RKO (cell line): ENCODE results near the gene NUDT1.

Source experiments
- DNase-seq: peaks from one replicate; pipeline ENCODE4 v3.0.0-alpha.2; 2016; ENCODE audit warnings: low spot score

The NUDT1 gene

DNA sequence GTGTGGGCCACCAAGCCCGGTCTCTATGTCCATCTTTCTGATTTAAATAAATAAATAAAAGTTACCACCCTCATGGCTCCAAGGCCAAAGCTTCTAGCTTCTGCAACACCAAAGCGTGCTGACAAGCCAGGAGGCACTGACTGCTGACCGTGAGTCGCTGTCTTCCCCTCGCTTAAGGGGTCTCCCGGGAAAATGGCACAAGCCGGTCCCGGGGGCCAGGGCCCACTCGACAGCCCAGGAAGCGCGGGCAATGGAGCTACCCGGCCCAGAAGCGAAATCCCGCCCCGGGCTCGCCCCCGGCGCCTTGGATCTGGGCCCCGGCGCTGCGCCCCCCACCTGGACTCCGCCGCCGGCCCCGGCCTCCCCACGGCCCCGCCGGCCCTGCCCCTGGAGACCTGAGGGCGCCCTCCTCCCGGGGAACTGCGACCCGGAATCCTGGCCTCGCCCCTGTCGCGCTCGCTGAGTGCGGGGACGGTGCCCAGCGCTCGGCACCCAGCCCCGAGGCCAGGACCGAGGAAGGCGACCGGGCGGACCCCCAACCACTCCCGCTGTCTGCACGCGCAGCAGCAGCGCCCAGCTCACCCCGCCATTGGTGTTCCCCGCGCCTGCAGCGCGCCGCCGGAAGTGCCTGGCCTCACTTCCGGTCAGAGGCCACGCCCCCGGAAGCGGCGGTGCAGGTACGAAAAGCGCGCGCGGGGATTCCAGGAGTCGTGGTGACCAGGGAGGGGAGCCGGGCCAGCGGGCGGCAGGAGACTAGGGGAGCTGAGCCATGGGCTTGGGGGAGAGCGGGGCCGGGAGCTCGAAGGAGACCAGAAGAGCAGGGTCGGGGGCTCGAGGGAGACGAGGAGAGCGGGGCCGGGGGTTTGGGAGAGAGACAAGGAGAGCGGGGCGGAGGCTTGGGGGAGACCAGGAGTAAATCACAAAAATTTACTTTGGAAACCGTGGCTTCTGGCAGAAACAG lies at the start of gene NUDT1, which contains the start of gene MRM2:
Gene NUDT1, plus strand, starts transcription at position 647 of the 961 bp plus-strand sequence. CDS start 2,349 bp downstream, outside the sequence.
Gene MRM2, minus strand, starts transcription at position 626 of the 961 bp plus-strand sequence. Its CDS starts 36 bp downstream, at position 590.
- DNase-seq: peak; percentile 85

DNA sequence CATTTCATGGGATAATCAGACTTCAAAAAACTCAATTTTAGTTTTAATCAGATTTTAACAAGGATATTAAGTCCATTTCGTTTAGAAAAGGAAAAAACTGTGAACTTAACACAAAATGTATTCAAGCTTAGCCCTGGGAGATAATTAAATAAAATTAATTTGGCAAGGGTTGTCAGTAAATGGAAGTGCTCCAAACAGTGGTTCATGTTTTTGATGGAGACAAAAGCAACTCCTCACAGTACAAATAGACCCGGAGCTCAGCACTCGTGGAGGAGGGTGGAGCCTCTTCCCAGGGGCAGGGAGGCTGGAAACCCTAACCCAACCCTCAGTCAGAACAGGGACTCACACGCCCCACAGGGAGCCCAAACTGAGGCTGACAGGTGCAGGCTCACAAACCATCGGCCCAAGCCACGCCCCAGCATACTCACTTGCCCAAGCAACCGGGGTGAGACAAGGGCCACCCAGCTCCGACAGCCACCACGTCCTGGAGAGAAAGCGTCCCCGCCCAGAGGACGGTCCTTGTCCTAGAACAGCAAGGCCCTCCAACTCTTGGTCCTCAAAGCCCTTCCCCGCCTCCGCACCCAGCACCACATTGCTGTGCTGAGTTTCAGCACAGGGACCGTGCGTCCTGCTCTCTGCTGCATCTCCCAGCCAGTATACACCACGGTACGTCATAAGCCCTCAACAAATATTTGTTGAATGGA lies 49.0 kb upstream of the NUDT1 start:
- no peak for DNase-seq

DNA sequence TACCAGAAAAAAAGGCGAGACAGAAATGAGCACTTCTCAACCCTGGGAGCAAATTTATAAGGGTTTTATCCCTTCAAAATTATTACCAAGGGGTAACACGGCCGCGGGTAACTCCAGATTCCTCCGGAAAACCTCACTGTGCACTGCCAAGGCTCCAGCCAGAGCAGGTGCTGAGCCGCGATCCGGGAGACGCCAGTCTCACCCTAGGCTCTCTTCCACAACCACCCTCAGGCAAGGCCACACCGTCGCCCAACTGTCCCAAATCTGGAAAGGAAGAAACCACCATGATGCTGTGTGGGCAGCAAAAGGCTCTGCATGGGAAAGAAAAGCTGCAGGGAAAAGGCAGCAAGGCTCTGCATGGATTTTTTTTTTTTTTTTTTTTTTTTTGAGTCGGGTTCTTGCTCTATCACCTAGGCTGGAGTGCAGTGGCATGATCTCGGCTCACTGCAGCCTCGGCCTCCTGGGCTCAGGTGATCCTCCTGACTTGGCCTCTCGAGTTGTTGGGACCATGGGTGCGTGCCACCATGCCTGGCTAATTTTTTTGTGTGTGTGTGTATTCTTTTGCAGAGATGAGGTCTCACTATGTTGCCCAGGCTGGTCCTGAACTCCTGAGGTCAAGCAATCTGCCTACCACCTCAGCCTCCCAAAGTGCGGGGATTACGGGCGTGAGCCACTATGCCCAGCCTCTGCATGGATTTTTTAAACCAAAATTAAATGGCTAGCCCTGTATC lies 48.3 kb upstream of the NUDT1 start:
- no peak for DNase-seq

DNA sequence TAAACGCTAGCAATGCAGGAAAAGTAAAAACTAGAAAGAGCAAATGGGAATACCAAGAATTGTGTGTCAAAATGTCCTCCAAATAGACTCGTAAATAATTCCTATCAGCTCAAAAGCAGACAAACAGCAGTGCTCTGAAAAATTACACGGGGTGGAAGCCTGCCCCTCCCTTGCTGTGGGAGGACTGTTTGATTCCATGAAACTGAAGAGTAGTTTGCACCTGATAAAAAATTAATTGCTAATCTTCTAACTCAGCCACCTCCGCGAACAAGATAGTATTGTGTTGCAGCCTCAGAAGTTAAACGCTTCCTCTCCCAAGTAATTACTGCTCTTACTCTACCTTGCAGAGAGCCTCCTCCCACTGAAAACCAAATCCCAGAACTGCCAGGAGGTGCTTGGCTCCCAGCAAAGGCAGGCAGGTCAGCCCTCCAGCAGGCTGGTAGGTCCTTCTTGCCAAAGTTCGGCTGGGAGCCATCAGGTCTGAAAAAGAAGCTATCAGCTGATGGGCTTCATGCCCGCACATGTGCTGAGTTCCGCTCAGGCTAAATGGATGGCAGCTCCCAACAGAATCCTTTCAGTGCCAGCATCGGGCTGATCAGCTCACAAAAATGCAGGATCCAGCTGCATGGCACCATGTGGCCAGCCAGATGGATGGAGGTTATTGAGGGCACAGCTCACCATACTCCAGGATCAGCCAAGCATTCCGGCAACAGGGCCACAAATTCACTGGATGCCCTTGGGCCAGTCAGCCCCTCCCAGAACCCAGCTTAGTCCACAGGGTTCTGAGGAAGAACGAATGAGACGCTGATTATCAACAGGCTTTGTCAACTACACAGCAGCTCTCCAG lies 46.4 kb upstream of the NUDT1 start:
- no peak for DNase-seq

DNA sequence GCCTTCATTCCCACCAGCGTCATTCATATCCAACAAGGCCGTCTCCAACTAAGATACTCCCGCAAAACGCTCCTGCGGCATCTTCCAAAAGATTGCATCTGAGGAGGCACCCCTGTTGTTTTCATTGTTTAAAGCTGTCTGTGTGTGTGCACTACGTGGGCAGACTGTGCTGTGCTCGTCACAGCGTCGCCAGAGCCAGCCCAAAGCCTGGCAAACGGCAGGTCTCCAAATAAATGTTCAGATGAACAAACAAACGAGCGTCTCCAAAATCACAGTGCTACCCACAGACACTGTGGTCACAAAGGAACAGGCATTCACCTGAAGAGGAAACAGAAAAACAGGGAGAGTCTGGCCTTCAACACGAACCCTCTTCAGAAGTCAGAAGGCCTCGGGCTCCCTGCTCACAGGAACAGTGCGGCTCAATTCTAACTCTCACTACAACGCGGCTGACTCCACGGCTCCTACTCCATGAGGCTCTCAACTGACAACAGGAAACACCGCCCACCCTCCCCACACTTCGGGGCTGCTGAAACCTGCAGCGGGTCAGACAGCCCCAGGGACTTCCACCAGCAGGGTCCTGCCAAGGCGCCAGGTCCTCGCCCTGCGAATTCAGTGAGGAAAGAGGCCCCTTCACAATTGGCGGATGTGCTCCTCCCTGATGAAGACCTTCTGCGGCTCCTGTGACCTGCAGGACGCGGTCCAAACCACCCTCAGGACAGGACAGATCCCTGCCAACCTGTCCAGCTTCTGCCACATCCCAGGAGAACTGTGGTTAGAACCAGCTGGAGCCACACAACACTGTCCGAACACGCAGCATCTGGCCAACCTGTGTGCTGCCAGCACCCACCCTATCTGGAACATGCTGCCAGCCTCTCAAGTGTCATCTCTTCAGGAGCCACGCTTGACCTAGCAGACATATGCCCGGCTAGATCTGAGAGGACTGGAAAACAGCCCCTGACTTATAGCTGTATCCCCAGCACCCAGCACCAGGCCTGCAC lies 45.3 kb upstream of the NUDT1 start:
- no peak for DNase-seq

DNA sequence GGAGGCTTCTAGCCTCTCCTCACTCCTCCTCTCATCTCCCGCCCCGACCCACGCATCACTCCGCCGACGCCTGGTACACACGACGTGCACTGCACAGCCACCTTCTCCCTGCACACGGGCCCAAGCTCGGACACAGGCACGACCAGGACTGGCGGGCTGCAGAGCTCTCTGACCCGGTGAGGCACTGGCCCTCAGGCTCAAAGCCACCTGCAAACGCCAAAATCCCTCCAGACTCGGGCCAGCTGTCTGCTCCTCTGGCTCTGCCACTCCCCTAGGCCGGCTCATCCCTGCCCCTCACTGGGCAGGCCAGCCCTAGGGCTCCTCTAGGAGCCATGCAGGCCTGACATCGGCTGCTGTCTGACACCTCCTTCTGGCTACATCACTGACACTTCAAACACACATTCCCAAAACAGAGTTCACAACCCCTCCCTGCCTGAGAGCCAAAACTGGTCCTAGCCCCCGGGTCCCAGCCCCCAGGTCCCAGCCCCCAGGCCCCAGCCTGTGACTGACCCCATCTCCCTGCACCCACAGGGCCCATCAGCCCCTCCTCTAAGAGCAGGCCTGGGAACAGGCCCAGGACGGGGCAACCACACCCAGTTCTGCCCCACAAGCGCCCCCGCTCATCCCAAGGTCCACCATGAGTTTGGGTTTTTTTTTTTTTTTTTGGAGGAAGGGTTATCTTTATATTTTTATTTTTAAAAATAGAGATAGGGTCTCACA lies 44.4 kb upstream of the NUDT1 start:
- no peak for DNase-seq

DNA sequence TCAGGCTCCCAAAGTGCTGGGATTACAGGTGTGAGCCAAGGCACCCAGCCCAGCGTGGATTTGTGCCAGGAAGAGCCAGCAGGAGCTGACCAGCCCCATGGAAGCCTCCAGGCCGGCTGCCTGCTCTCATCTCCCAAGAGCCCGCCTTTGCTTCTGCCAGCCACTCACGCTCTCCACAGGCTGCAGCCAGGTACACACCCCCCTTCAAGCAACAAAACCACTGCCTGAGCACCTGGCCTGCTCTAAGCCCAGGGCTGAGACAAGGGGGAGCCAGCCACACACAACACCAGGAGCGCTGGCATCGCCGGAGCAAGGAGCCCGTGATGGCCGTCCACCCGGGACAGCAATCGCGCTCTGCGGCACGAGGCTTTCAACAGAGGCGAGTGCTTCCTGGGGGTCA lies 43.8 kb upstream of the NUDT1 start:
- no peak for DNase-seq

DNA sequence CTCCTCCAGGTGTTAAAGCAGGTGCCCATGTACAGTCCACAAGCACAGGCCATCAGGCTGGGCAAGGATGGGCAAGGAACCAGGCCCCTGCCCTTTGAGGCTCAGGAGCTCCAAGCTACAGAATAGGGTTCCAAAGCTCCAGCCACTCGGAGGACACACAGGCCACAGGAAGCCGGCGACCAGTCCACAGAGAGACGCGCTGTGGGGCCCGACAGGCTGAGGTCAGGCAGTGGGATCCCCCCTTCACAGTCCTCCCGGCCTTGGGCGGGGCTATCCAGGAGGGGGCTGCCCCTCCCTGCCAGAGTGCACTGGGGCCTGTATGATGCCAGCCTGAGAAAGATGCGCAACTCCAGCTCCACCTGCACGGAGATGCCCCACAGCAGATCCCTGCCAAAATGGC lies 43.3 kb upstream of the NUDT1 start:
- no peak for DNase-seq

DNA sequence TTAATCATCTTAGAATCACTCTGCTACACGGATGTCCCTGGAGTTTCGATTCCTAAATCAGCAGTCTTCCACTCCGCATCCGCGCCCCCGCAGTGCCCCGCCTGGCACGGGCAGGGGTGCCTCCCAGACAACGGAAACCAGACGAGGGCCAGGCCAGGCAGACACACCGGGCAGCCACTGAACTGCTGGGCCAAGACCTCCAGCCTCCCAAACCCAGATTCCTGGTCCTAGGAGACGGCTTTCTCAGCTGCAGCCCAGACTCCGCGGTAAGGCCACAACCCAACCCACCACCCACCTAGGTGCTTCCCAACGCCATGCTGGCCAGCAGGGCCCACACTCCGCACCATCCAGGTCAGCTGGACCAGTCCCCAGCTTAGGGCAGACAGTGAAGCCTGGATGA lies 42.5 kb upstream of the NUDT1 start:
- DNase-seq: no peak

DNA sequence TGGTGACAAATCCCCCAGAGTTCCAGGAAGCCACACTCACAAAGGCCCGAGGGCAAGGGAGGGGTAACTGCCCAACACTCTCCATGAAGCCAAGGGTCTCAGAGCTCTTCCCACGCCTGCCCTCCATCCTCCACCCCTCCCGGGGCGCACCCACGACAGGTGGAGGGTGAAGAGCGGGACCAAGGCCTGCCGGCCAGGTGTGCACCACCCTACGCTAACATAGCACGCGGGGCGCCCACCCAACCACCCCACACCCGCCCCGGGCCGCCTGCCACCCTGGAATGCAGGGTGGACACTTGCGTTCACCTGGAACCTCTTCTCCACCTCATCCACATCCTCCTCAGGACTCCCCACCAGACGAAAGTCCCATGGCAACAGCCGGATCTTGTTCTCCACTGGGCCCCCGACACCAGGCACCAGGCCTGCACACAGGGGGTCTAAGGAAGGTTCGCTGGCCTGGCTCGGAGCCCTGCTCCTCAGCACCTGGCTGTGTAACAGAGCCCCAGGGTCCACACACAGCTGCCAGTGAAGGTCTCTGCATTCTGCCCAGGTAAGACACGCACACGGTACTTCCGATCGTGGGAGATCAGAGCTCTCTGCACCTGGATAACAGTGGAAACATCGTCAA lies 42.0 kb upstream of the NUDT1 start:
- no peak for DNase-seq

DNA sequence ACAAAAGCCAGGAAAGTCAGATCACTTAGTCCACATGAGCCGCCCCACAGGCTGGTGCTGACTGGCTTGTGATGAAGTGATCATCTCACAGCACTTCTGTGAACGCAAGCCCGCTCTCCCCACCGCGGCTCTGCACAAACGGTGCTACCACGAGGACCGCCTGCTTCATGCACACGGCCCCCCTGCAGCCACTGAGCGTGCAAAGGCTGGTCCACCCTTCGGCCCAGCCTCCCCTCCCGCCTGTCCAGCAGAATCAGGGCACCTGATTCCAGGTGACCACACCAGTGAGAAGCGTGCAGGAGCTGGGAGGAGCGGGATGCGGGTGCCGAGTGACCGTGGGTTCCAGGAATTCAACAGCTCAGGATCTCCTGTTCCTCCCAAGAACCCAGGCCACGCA lies 41.4 kb upstream of the NUDT1 start:
- DNase-seq: no peak

DNA sequence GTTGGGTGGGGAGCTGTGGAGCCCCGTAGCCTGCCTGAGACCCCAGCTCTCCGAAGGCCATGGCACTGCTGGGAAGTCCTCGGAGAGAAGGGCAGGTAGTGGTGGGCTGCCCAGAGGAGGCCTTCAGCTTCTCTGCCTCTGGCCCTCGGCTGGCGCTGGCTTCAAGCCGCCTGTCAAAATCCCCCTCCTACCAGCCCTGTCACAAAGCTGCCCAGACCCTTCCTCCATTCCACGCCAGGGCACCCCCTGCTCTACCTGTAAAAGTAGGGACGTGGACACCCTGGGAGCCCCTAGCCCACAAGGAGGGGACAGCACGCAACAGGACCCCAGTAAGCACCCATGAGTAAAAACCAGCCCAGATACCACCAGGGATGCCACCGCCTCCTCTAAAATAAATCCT lies 40.9 kb upstream of the NUDT1 start:
- DNase-seq: no peak

DNA sequence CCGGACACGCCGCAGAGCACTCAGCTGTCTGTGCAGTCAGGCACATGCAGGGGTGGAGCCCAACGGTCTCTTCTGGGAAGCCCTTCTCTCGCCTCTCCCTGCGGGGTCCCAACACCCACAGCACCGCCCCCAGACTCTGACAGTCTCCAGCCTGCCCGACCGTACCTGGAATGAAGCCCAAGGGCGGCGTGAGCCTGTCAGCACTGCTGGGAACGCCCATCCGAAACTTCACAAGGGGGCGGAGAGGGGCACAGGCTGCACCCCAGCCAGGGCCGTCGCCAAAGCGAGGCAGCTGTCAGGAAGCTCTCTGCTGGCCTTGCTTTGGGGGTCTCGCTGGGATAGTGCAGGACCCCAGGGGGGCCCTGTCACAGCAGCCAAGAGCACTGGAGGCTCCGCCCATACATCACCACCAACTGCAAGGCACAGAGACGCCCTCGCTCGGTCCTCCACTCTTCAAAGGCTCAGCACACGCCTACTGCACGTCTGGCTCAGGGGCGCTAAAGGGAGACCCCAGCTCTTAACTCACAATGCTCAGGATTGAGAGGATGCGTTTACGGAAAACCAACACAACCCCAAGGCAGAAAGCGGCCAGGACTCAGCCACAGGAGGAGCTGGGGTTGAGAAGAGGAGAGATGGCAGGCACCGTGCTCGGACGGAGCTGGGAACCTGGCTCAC lies 40.2 kb upstream of the NUDT1 start:
- no peak for DNase-seq

DNA sequence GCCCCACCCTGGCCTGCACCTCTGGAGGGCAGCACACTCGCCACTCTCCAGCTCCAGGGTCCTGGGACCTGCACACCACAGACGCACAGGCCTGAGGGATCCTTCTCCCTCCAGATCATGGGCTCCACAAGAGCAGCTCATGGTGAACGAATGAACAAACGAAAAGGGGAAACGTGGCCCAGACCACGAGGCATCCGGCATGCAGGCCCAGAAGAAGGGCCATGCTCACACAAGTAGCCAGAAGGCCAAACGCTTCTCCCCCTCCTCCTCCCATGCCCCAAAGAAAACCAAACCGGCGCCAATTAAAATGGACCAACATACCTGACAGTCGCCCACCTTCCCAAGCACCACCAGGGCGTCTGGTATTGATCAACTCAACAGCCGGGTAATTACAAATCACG lies 39.7 kb upstream of the NUDT1 start:
- no peak for DNase-seq

DNA sequence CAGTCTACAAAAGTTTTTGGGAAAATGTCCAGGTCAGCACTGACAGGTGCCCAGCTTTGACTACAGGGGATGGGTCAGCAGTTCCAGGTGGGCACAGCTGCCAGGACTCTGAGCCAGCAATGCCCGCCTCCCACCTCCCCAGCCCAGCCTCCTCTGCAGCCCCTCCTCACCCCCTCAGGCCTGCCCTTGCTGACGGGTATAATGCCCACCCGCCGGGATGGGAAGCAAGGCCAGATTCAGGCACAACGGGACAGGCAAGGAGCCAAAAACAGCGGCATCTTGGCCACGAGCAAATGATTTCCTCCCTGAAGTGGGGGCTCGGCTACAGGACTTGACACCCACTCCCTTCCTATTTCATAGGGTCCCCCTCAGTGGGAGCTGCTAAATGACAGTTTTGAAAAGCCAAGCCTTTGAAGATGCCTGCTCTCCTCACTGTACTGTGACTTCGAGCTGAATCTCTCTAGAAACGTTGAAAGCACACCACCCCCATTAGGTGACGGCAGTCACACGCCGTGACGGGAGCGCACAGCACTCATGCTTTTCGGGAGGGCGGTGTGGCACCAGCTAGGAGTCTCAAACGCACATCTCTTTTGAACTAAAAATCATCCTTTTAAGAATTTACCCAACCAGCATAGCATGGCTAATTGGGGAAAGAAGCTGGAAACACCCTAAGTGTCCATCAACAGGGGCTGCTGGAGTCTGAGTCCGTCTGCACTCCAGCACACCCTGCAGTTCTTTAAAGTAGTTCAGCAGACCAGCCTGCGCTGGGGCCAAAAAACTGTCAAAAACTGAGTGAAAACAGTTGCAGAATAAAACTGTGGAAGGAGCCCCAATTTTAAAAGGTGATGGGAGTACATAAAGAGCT lies 38.9 kb upstream of the NUDT1 start:
- DNase-seq: no peak

DNA sequence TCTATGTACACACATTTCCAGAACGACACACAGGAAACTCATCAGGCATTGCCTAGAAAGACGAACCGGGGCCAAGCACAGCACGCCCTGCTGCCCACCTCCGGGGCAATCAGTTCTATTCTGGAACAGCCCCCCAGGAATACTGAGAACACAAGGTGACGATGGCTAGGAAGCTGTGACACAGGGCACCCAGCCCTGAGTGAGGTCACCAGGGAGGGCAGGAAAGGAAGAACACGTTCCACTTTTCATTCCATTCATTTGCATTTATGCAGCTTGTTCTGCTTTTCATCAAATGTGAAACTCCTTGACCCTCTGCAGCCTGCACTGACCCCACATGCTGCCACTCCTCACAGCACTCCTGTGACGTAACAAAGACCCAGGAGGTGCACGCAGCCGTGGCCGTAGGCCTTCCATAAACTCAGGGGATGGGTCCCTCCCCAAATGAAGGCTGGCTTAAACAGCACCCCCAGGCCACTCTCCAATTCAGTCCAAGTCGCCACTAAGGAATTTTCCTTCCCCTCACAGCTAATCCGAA lies 38.2 kb upstream of the NUDT1 start:
- DNase-seq: no peak

DNA sequence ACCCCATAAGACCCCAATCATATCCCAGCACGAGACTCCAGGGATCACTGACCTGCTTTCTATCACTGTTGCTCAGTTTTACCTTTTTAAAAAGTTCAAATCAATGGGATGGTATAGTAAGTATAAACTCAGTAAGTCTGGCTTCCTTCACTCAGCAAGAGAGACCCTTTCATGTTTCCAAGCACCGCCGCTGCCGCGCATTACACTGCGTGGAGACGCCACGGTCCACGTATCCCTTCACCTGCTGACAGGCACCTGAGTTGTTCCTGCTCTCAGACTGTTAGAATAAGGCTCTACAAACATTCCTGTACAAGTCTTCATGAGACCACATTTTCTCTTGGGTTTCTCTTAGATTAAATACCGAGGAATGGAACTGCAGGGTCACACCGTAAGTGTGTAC lies 37.6 kb upstream of the NUDT1 start:
- DNase-seq: no peak
